Parathyroid adenoma (tissue), 2 donors: ENCODE results near the gene ARL2.
"Not testable (repeated sequence)": the region's sequence is repeated elsewhere in the genome, so short reads cannot be mapped to it uniquely, and the experiment has no call there.

Experiments used
- H2AFZ ChIP-seq: fragments of 300-600 bp; sonication (generic); one replicate; pipeline ENCODE4 v1.7.0; 2017; ENCODE audit warnings: antibody characterized with exemption, mild to moderate bottlenecking
- H3K27ac ChIP-seq: fragments of 300-600 bp; sonication (generic); one replicate; pipeline ENCODE4 v1.7.0; 2017
- H3K27me3 ChIP-seq: fragments of 300-600 bp; sonication (generic); one replicate; pipeline ENCODE4 v1.7.0; 2017; ENCODE audit warnings: low read length; ENCODE audit not compliant: control insufficient read depth, insufficient read depth
- H3K36me3 ChIP-seq: fragments of 300-600 bp; sonication (generic); one replicate; pipeline ENCODE4 v1.7.0; 2017; ENCODE audit warnings: low read length; ENCODE audit not compliant: control insufficient read depth, insufficient read depth
- H3K4me1 ChIP-seq: fragments of 300-600 bp; sonication (generic); one replicate; pipeline ENCODE4 v1.7.0; 2017; ENCODE audit warnings: control low read depth
- H3K4me2 ChIP-seq: fragments of 300-600 bp; sonication (generic); one replicate; pipeline ENCODE4 v1.7.0; 2017; ENCODE audit warnings: low read length
- H3K4me3 ChIP-seq: fragments of 300-600 bp; sonication (generic); one replicate; pipeline ENCODE4 v1.7.0; 2017; ENCODE audit warnings: low read depth, low read length
- H3K79me2 ChIP-seq: fragments of 300-600 bp; sonication (generic); one replicate; pipeline ENCODE4 v1.7.0; 2017; ENCODE audit warnings: control low read depth
- H3K9ac ChIP-seq: fragments of 300-600 bp; sonication (generic); one replicate; pipeline ENCODE4 v1.7.0; 2017; ENCODE audit warnings: mild to moderate bottlenecking
- H3K9me3 ChIP-seq: fragments of 300-600 bp; sonication (generic); one replicate; pipeline ENCODE4 v1.7.0; 2017; ENCODE audit warnings: low read length; ENCODE audit not compliant: control insufficient read depth
- TF ChIP-seq, protein P1 (sequence below): fragments of 300-600 bp; sonication (generic); IDR thresholded peaks from one replicate; pipeline ENCODE4 v1.7.0; 2017; ENCODE audit warnings: antibody characterized with exemption, mild to moderate bottlenecking
- donor health status: primary hyperparathyroidism.

ARL2 gene

DNA sequence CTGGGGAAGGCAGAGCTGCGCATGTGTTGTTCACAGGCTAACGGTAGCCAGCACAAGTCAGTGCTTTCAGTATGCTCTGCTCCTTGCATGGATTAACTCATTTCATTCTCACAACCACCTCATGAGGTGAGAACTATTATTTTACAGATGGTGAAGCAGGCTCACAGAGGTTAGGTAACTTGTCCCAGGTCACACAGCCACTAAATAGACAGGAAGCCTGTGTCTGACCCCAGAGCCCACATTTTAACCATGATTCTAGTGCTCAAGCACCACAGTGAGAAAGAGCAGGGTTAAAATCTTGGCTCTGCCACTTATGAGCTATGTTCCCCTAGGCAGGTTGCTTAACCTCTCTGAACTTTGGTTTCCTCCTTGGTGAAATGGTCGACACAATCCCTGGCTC is 7.0 kb downstream of the ARL2 start:
- Histone ChIP-seq H3K4me3 (no peak overlapping the region), H3K9ac (no peak overlapping the region), H3K4me2 (no peak overlapping the region), H3K4me1 (no peaks in the 10 kb centered on the region), H3K27ac (no peak overlapping the region), H3K36me3 (no peaks in the 10 kb centered on the region), H3K9me3 (no peaks in the 10 kb centered on the region), H2AFZ (no peak overlapping the region), H3K79me2 (no peaks in the 10 kb centered on the region), H3K27me3 (no peaks in the 10 kb centered on the region)
- TF ChIP-seq, protein P1, sequence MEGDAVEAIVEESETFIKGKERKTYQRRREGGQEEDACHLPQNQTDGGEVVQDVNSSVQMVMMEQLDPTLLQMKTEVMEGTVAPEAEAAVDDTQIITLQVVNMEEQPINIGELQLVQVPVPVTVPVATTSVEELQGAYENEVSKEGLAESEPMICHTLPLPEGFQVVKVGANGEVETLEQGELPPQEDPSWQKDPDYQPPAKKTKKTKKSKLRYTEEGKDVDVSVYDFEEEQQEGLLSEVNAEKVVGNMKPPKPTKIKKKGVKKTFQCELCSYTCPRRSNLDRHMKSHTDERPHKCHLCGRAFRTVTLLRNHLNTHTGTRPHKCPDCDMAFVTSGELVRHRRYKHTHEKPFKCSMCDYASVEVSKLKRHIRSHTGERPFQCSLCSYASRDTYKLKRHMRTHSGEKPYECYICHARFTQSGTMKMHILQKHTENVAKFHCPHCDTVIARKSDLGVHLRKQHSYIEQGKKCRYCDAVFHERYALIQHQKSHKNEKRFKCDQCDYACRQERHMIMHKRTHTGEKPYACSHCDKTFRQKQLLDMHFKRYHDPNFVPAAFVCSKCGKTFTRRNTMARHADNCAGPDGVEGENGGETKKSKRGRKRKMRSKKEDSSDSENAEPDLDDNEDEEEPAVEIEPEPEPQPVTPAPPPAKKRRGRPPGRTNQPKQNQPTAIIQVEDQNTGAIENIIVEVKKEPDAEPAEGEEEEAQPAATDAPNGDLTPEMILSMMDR, result no peak

DNA sequence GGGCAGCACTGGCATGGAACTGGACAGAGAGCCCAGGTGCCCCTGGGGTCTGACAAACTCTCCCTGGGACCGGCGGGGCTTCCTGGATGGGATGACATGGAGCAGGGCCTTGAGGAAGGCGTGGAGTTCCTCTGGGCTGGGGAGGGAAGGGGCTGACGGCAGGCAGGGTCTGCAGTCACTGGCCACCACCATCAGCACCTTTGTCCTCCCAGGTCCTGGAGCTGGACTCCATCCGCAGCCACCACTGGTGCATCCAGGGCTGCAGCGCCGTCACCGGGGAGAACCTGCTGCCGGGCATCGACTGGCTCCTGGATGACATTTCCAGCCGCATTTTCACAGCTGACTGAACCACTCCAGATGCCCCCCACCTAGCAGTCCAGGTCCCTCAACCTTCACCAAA is 7.5 kb downstream of the ARL2 start:
- H3K79me2 ChIP-seq, result no peaks in the 10 kb centered on the region
- no peak overlapping the region for H3K4me2 ChIP-seq
- H3K4me3 ChIP-seq, result no peak overlapping the region
- H3K9me3 ChIP-seq, result no peaks in the 10 kb centered on the region
- H3K36me3 ChIP-seq, result no peaks in the 10 kb centered on the region
- TF ChIP-seq, protein P1, result no peak
- no peak overlapping the region for H3K9ac ChIP-seq
- H2AFZ ChIP-seq, result no peak overlapping the region
- no peak overlapping the region for H3K27ac ChIP-seq
- no peaks in the 10 kb centered on the region for H3K4me1 ChIP-seq
- no peaks in the 10 kb centered on the region for H3K27me3 ChIP-seq

DNA sequence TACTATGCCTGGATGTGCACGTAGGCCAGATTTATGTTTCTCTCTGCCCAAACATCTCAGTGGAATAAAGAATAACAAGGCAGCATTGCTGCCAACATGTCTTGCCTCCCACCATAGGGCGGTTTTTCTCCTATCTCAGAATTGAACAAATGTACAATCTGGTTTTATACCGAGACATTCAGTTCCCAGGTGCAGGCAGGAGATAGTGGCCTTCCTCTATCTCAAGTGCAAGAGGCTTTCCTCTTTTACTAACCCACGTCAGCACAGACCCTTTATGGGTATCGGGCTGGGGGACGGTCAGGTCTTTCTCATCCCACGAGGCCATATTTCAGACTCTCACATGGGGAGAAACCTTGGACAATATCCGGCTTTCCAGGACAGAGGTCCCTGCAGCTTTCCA is 9.5 kb downstream of the ARL2 start:
- H3K9me3 ChIP-seq, H3K79me2 ChIP-seq, H3K27ac ChIP-seq, H3K27me3 ChIP-seq, H3K4me2 ChIP-seq, H3K4me1 ChIP-seq, H3K9ac ChIP-seq, H3K36me3 ChIP-seq, H2AFZ ChIP-seq, H3K4me3 ChIP-seq: not testable (repeated sequence)

DNA sequence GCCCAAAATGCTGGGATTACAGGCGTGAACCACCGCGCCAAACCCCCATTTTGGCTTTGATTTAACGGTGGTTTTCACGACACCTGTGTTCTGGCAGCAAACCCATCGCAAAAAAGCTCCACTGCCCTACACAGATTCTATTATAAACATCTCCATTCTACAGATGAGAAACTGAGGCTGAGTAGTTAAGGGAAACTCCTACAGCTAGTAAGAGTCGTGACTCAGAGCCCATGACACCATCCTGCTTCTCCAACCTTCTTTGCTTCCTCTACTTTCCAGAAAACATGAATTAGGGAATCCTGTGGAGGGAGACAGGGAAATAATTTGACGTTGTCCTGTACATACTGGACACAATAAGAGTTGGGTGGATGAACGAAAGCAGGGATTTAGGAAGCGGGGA is 12.8 kb downstream of the ARL2 start:
- peak overlapping the region; percentile 77 for H3K27ac ChIP-seq
- no peaks in the 10 kb centered on the region for H3K36me3 ChIP-seq
- no peaks in the 10 kb centered on the region for H3K9me3 ChIP-seq
- peak overlapping the region; percentile 80 for H2AFZ ChIP-seq
- TF ChIP-seq, protein P1, result no peak
- H3K27me3 ChIP-seq, result no peaks in the 10 kb centered on the region
- H3K4me3 ChIP-seq, result peak overlapping the region; percentile 81
- peak overlapping the region; percentile 67 for H3K4me2 ChIP-seq
- no peaks in the 10 kb centered on the region for H3K79me2 ChIP-seq
- no peak overlapping the region for H3K9ac ChIP-seq
- H3K4me1 ChIP-seq, result peaks cover 4% of the 10 kb centered on the region

DNA sequence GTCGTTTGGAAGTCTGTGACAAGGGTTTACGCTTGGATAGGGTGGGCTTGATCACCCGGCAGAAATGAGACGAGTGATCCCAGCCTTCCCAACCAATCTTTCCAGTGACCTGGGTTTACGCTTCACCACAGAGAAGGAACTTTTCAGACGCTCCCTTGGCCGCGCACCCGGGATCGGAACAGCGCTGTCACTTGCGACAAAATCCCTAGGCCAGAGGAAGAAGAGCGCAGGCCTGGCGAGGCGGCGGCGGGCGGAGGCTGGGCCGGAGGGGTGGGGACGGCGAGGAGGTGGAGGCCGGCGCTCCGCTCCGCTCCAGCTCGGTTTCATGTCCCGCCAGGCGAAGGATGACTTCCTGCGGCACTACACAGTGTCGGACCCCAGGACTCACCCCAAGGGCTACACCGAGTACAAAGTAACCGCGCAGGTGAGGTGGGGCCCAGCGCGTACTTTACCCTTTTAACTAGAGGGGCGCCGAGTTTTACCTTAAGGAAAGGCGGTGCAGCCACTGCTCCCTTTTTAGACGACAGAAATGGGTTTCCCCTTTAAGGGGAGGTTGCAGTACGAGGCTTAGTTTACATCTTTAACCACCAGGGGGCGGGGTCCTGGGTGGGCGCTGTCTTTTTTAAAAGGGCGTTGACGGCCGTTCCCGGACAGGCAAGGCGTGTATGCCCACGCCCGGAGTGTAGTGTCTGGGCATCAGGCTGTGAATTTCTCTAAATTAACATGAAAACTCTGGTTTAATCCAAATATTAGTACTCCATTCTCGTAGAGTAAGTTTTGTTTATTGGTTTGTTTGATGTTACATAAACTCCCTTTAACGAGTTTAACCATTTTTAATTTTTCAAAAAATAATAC is 13.5 kb downstream of the ARL2 start, which contains the start of gene SNX15:
Gene SNX15 (plus strand): TSS at position 227 of the 855 bp plus-strand sequence. CDS start 99 bp downstream, at position 326.
- Histone ChIP-seq H2AFZ (peak within 1 kb of the TSS; percentile 80), H3K4me2 (peak within 1 kb of the TSS; percentile 81), H3K4me3 (peak within 1 kb of the TSS; percentile 81), H3K79me2 (no peaks in the 10 kb centered on the region), H3K9ac (no peak within 1 kb of the TSS), H3K36me3 (no peaks in the 10 kb centered on the region), H3K4me1 (peaks cover 4% of the 10 kb centered on the region), H3K9me3 (no peaks in the 10 kb centered on the region), H3K27me3 (no peaks in the 10 kb centered on the region), H3K27ac (peak within 1 kb of the TSS; percentile 77)
- TF ChIP-seq, protein P1, result peak; percentile 65
